Measurements from ENCODE around the gene TATDN3.

- TF ChIP-seq EZH2phosphoT487 (IDR thresholded peaks at IDR 0.05; ENCODE audit: low read length), result no peak
- TF ChIP-seq CTCF (IDR thresholded peaks at IDR 0.05; ENCODE audit: low read length), result peak; percentile 78
- TF ChIP-seq EZH2 (optimal IDR thresholded peaks at IDR 0.05; ENCODE audit: low read depth, low read length), result no peak
Measured at GRCh38 chr1:212782422-212783154, 9.1 kb upstream of the TATDN3 start.

Measured in MM.1S (cell line).